ENCODE measurements around the gene PCSK7. TPM values are rescaled to one million over a fixed set of nuclear protein-coding genes. Genes with fewer than 3 reads are reported as not detected.

The PCSK7 gene
- total and polyA plus RNA-seq, 2 donors from 2014 or later = 14.5 to 70.2 TPM

- Histone ChIP-seq H3K4me3 (ENCODE audit: low read length in 3 of 3) (no peak overlapping the region), H3K36me3 (ENCODE audit: control insufficient read depth in 2 of 3, insufficient read depth in 3 of 3, low read length in 3 of 3) (peaks cover 2 to 17% (median 14%) of the 10 kb centered on the region in 3 donors), H3K9ac (ENCODE audit: low read length in 3 of 3) (no peak overlapping the region), H3K4me1 (ENCODE audit: control insufficient read depth in 2 of 3, insufficient read depth in 2 of 3, low read depth in 1 of 3, low read length in 3 of 3) (peaks cover 0 to 20% (median 12%) of the 10 kb centered on the region in 3 donors), H3K27ac (ENCODE audit: low read depth in 2 of 2, low read length in 2 of 2) (no peak overlapping the region), H3K27me3 (ENCODE audit: control insufficient read depth, insufficient read depth, low read length) (no peaks in the 10 kb centered on the region), H3K9me3 (ENCODE audit: control insufficient read depth in 2 of 3, insufficient read depth in 1 of 3, low read length in 3 of 3) (no peaks in the 10 kb centered on the region)
- DNase-seq (peak in 2 of 5 donors; percentile 28 to 69), FAIRE-seq (no peak)
- intact Hi-C loops (cut with DNase I) = no loop called here
- no peak for TF ChIP-seq CTCF (IDR thresholded peaks at IDR 0.05; ENCODE audit: borderline replicate concordance, extremely low read depth, insufficient read depth)
Observed at GRCh38 chr11:117229411-117229810, 2.5 kb downstream of the PCSK7 start.

- no peak overlapping the region for H3K4me3 ChIP-seq (ENCODE audit: low read length in 3 of 3)
- TF ChIP-seq CTCF (IDR thresholded peaks at IDR 0.05; ENCODE audit: borderline replicate concordance, extremely low read depth, insufficient read depth) = no peak
- H3K27me3 ChIP-seq (ENCODE audit: control insufficient read depth, insufficient read depth, low read length) = no peaks in the 10 kb centered on the region
- intact Hi-C loops (cut with DNase I) = no loop called here
- peaks cover 2 to 31% (median 20%) of the 10 kb centered on the region in 3 donors for H3K36me3 ChIP-seq (ENCODE audit: control insufficient read depth in 2 of 3, insufficient read depth in 3 of 3, low read length in 3 of 3)
- H3K27ac ChIP-seq (ENCODE audit: low read depth in 2 of 2, low read length in 2 of 2) = no peak overlapping the region
- H3K4me1 ChIP-seq (ENCODE audit: control insufficient read depth in 2 of 3, insufficient read depth in 2 of 3, low read depth in 1 of 3, low read length in 3 of 3) = peaks cover 0 to 16% (median 0%) of the 10 kb centered on the region in 3 donors
- H3K9me3 ChIP-seq (ENCODE audit: control insufficient read depth in 2 of 3, insufficient read depth in 1 of 3, low read length in 3 of 3) = no peaks in the 10 kb centered on the region
- no peak overlapping the region for H3K9ac ChIP-seq (ENCODE audit: low read length in 3 of 3)
- DNase-seq = peak in 1 of 5 donors; percentile 45
- FAIRE-seq = no peak
Observed at GRCh38 chr11:117228091-117228490, 3.8 kb downstream of the PCSK7 start.

- H3K4me1 ChIP-seq (ENCODE audit: control insufficient read depth in 2 of 3, insufficient read depth in 2 of 3, low read depth in 1 of 3, low read length in 3 of 3) = peaks cover 0 to 15% (median 0%) of the 10 kb centered on the region in 3 donors
- FAIRE-seq = no peak
- TF ChIP-seq CTCF (IDR thresholded peaks at IDR 0.05; ENCODE audit: borderline replicate concordance, extremely low read depth, insufficient read depth) = peak; percentile 82
- no peaks in the 10 kb centered on the region for H3K27me3 ChIP-seq (ENCODE audit: control insufficient read depth, insufficient read depth, low read length)
- intact Hi-C loops (cut with DNase I) = no loop called here
- H3K9ac ChIP-seq (ENCODE audit: low read length in 3 of 3) = no peak overlapping the region
- no peak overlapping the region for H3K4me3 ChIP-seq (ENCODE audit: low read length in 3 of 3)
- DNase-seq = peak; percentile 64 to 94 (median 78)
- no peak overlapping the region for H3K27ac ChIP-seq (ENCODE audit: low read depth in 2 of 2, low read length in 2 of 2)
- H3K36me3 ChIP-seq (ENCODE audit: control insufficient read depth in 2 of 3, insufficient read depth in 3 of 3, low read length in 3 of 3) = peaks cover 2 to 33% (median 25%) of the 10 kb centered on the region in 3 donors
- no peaks in the 10 kb centered on the region for H3K9me3 ChIP-seq (ENCODE audit: control insufficient read depth in 2 of 3, insufficient read depth in 1 of 3, low read length in 3 of 3)
Observed at GRCh38 chr11:117226388-117227385, 5.2 kb downstream of the PCSK7 start.

Measured in kidney (tissue), 14 donors.